HG03571 (cell line): ENCODE results near the gene CHI3L2.
A peak's percentile ranks its signal among the peaks of the same experiment; 100 is the strongest.
"Not testable (repeated sequence)": the region's sequence is repeated elsewhere in the genome, so short reads cannot be mapped to it uniquely, and the experiment has no call there.

ENCODE experiments used
- ATAC-seq: cut with Tn5 transposase; IDR thresholded peaks from one replicate; pipeline ENCODE4 v1.9.1; 2021; ENCODE audit not compliant: unreplicated experiment

The CHI3L2 gene

DNA sequence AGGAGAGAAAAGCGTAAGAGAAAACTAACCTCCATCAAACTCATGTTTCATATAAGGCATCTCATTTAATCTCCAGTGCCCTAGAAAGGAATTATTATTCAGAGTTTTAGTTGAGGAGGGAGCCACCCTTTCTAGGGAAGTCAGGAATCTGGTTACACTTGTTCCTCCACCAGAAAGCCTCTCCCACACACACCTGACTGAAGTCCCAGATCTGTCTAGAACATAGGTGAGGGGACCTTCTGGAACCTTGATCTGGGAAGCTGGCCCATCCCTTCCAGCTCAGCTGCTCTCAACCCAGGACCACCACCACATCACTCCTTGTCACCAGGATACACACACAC is 25.2 kb upstream of the CHI3L2 start:
- ATAC-seq, result no peak

DNA sequence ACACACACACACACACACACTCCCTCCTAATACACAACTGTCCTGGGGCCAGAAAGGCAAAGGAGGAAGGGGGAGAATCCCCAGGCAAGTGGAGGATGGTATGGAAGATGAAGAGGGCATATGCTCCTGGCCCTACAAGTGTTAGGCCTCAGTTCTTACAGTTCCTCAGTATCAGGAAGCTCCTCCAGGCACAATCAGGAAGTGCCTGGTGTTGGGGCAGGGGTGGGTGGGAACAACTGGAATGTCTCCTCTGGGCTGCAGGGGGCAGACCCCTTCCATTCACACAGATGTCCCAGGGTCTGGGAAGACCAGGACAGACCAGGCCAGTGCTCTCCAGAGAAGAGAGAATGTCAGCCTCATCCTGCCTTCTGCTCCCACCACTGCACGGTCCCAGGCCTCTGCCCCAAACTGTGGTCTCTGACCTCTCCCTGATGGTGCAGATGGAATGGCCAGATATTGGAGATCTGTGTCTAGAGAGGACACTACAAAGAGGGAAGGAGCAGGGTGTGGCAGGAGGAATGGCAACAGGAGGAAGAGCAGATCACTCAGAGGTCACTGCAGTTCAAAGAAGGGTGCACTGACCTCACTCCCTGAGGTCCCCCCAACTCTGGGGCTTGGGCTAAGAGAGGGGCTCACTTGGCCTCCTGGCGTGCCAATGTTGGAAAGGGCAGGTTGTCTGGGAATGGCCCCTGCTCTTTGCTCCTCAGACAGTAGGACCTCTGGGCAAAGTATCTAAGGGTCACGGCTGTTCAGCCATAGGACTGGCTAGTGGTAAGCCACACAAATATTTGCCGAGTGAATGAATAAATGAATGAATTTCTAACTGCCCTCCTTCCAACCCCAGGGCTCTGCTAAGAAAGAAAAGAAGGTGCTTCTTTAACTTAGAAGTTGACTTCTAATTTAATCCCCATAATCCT is 24.5 kb upstream of the CHI3L2 start:
- ATAC-seq, result peak; percentile 4

- ATAC-seq, result peak; percentile 32
Observed at GRCh38 chr1:111203681-111204200, 23.8 kb upstream of the CHI3L2 start.

DNA sequence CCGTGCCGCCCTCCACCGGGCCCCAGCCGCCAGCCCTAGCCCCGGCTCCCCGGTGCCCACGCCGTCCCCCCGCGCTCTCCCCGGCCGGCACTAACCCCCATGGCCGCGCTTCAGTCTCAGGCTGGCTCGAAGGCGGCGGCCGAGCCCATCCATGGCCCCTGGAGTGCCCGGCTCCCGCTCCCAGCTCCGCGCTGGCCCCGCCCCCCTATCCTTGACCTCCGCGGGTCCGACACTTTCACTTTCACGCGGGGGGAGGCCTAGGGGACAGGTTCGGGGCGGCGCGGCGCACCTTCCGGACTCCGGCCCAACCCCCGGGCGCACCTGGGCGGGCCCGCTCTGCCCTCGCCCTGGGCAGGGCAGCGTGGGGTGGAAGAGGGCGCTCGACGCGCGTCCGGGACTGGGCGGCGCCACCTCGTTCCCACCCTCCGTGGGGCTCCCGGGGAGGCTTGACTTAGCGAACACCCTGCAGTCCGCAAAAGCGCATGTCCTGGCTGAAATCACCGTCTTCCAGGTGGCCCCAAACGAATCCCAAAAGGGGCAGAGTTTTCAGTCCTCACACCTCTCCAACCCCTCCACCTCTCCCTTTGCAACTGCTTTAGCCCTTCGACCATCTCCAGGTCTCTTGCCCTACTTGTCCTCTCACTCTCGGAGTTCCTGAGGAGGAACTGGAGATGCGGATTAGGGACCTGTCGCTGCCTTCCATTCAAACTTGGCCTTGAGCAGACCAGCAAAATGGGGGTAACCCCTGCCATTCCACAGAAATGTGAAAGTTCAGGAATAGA is 23.1 kb upstream of the CHI3L2 start:
- peak; percentile 58 for ATAC-seq

DNA sequence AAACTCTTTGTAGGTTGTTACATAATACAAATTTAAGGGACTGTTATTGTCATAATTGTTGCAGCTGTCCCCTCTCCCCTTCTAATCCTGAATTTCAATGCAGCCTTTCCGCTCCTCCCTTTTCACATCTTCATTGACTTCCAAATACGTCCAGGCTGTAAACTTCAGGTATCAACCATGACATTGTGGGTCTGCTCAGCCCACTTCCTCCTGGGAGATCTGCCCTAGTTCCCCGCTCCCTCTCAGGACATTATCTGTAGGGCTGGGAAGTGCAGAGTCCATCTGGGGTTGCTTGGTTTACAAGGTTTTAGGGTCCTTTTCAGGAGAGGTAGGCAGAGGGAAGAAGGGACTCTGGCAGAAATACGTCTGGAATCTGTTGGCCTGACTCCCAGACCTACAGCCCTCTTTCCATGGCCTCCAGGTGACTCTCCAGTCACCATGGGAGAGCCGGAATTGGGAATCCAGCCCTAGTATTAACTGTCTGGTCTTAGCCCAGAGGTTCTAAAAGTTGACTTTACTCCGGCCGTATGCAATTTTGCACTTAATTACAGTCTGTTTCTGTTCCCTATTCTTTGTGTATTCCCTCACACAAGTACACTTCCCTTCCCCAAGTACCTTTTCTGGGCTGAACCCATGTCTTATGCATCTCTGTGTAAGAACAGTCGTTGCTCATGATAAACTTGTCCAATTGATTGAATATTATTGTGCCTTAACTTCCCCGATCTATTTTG is 22.4 kb upstream of the CHI3L2 start:
- ATAC-seq, result no peak

GRCh38 chr1:111205714-111206050 is 21.8 kb upstream of the CHI3L2 start:
- ATAC-seq, result no peak

GRCh38 chr1:111208921-111209320 is 18.6 kb upstream of the CHI3L2 start:
- ATAC-seq, result no peak

GRCh38 chr1:111209622-111210021 is 17.9 kb upstream of the CHI3L2 start:
- no peak for ATAC-seq

- ATAC-seq, result no peak
Observed at GRCh38 chr1:111211921-111212320, 15.6 kb upstream of the CHI3L2 start.

DNA sequence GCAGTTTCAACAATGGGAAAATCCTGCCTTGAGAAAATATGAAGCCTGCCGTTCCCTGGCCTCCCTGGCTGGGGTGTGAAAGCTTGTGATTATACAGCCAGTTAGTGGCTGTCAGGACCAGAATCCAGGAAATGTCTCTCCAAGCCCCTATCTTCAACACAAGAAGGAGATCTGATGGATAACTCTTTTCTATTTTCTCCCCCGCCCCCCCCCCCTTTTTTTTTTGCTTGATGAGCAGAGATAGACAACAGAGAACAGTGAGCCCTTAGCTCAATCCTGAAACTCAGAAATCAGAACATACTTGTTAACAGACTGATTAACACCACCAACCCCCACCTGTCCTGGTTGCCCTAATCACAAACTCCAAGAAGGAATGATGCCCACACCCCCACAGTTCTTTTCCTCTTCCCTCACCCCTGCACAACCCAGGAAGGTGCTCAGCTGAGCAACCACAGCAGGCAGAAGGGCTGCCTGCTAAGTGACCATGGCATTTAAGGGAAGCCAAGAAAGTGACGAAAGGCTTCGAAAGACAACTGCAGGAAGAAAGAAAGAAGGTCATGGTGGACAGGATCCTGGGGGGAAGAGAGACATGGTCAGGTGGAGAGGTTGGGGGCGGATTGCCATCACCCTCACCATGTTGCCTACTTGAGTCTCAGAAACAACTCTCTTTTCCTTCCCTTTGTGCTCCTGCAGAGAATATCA is 14.7 kb upstream of the CHI3L2 start:
- no peak for ATAC-seq

GRCh38 chr1:111213412-111213811 is 14.1 kb upstream of the CHI3L2 start:
- ATAC-seq, result no peak

DNA sequence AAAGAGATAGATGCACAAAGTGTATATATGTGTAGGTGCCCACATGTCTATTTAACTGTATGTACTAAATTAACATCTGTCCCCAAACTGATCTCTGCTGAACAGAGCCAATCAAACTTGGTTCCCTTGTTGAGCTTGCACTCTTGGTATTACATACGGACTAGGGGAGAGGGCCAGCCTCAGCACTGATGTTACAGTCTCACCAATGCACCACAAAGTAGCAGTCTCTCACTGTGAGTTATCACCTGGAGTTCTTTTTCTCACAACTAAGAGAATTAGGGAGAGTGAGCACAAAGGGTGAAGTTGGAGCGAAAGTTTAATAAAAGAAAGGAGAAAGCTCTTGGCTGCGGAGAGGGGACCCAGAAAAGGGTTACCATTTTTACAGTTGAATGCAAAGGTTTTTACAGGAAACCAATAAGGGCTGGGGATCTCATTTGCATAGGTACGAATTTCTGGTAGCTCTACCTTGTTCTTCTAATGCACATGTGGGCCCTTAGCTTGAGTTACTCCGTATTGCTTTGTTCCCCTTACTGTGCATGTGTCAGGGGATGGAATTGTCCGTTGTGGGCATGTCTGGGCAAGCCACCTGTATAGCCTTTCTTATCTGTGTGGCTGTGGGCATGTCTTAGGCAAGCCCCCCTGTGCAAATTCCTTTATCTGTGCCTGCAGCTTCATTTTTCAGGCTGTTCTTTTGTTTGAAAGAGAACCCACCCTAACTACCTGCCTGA is 13.3 kb upstream of the CHI3L2 start:
- ATAC-seq, result no peak

DNA sequence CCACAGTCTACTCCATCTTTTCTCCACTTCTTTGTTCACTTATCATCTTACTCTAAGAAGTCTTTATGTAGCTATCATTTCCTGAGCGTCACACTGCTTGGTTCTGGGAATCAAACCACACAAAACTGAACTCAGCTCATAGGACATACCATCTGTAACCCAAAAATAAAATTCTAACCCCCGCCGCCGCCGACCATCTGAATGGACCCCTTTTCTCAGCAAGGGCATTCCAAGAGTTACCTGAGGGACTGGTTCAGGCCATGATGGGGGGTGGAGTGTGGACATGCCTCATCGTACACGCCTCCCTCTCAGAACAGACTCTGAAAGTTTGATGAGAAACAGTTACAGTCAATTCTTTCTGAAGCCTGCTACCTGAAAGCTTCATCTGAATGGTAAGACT is 12.6 kb upstream of the CHI3L2 start:
- no peak for ATAC-seq

GRCh38 chr1:111215285-111215684 is 12.2 kb upstream of the CHI3L2 start:
- ATAC-seq, result not testable (repeated sequence)

- ATAC-seq, result no peak
Observed at GRCh38 chr1:111216751-111217150, 10.8 kb upstream of the CHI3L2 start.

- no peak for ATAC-seq
Observed at GRCh38 chr1:111217183-111217910, 10.2 kb upstream of the CHI3L2 start.

DNA sequence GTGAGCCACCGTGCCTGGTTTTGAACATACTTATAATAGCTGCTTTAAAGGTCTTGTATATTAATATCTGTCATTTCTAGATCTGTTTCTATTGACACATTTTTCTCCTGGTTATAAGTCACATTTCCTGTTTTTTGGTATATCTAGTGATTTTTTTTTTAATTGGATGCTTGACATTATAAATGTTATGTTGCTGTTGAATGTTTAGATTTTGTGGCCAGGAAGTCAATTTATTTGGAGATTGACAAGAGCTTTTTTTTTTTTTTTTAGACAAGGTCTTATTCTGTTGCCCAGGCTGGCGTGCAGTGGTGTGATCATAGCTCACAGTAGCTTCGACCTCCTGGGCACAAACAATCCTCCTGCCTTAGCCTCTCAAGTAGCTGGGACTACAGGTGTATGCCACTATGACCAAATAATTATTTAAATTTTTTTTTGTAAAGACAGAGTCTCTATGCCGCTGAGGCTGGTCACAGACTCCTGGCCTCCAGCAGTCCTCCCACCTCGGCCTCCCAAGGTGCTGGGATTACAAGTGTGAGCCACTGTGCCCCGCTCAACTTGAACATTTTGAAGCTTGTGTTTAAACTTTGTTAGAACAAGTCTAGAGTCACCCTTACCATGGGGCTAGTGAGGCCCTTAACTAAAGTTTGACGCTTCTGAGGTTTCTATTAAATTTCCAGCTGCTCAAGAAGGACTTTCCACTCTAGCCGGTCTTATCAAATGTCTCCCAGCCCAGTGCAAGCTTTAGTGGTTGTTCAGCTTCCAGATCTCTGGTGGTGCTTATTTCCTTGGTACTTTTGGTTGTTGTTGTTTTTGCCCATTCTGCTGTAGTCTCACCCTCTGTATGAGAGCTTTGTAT is 8.6 kb upstream of the CHI3L2 start:
- ATAC-seq, result no peak

DNA sequence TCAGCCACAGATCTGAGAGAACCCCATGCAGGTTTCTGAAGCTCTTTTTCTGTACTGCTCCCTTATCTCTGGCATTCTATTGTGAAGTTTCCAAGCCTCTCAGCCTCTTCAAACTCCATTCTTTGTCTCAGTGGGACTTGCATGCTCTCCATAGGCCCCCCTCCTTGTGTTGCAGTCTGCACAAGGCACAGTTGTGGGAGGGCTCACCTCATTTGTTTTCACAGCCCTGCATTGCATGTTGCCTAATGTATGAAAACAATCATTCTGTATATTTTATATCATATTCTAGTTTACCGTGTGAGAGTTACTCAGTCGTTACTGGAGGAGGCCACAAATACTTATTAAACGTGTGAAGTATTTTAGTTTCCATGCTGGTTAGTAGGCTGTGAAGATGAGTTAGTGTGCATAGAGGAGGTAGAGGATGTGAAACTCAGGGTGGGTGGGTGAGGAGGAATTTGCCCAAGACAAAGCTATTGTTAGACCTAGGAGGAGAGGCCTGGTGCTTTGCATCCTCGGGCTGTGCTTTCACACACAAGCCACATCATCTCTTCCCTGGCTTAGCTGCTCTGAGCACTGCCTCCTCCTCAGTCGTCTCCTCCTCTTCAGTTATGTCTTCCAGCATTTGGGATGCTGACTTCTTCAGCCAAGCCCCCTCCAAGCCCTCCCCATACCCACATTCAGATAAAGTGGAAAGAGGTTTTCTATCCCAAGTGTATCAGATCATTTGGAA is 7.8 kb upstream of the CHI3L2 start:
- peak; percentile 30 for ATAC-seq
